Stimulated activated CD4-positive, alpha-beta T cell treated with anti-CD3 and anti-CD28 coated beads, Interleukin-15, amount 100 ng/mL, for 48 hours (primary cell): ENCODE data around the gene TESK2.
A peak's percentile ranks its signal among the peaks of the same experiment; 100 is the strongest.
"Not testable (repeated sequence)": the region's sequence is repeated elsewhere in the genome, so short reads cannot be mapped to it uniquely, and the experiment has no call there.

Experiments
- DNase-seq, 2 donors: peaks; one replicate each; pipeline ENCODE4 v3.0.0-alpha.2; 2020; ENCODE audit warnings: low read depth in 2 of 2

TESK2 gene

GRCh38 chr1:45490626-45491486 is at the start of gene TESK2:
Gene TESK2 (minus strand): TSS chr1:45491163. CDS start chr1:45457785, 33,378 bp downstream.
- peak; percentile 93 for DNase-seq

- no peak for DNase-seq
Measured at GRCh38 chr1:45536886-45537285, 45.9 kb upstream of the TESK2 start.

- DNase-seq, result no peak
Measured at GRCh38 chr1:45535988-45536766, 45.2 kb upstream of the TESK2 start.

GRCh38 chr1:45531873-45532272 is 40.9 kb upstream of the TESK2 start:
- no peak for DNase-seq

GRCh38 chr1:45530632-45531135 is 39.7 kb upstream of the TESK2 start:
- DNase-seq, result no peak

GRCh38 chr1:45526135-45526644 is 35.2 kb upstream of the TESK2 start:
- DNase-seq, result no peak

GRCh38 chr1:45523975-45524374 is 33.0 kb upstream of the TESK2 start:
- not testable (repeated sequence) for DNase-seq

- DNase-seq, result not testable (repeated sequence)
Measured at GRCh38 chr1:45523516-45523915, 32.6 kb upstream of the TESK2 start.

GRCh38 chr1:45522324-45523104 is 31.6 kb upstream of the TESK2 start:
- DNase-seq, result no peak

- DNase-seq, result peak; percentile 96
Measured at GRCh38 chr1:45521413-45522323, 30.7 kb upstream of the TESK2 start, which contains the start of gene PRDX1. Gene PRDX1 (minus strand): TSS chr1:45521884. CDS start chr1:45519043, 2,841 bp downstream.

GRCh38 chr1:45519774-45520173 is 28.8 kb upstream of the TESK2 start:
- DNase-seq, result not testable (repeated sequence)

- DNase-seq, result no peak
Measured at GRCh38 chr1:45518910-45519309, 27.9 kb upstream of the TESK2 start.

- not testable (repeated sequence) for DNase-seq
Measured at GRCh38 chr1:45518366-45518765, 27.4 kb upstream of the TESK2 start.

GRCh38 chr1:45516465-45516864 is 25.5 kb upstream of the TESK2 start:
- no peak for DNase-seq

- no peak for DNase-seq
Measured at GRCh38 chr1:45516036-45516435, 25.1 kb upstream of the TESK2 start.

- DNase-seq, result not testable (repeated sequence)
Measured at GRCh38 chr1:45513532-45514260, 22.7 kb upstream of the TESK2 start.

GRCh38 chr1:45512641-45513054 is 21.7 kb upstream of the TESK2 start:
- peak in 1 of 2 donors; percentile 32 for DNase-seq

GRCh38 chr1:45510972-45511527 is 20.1 kb upstream of the TESK2 start:
- no peak for DNase-seq
